Neutrophil (primary cell): Measurements from ENCODE around the gene NOXA1.

Experiments
- H3K27ac ChIP-seq: fragments of 200-600 bp; sonication (generic); 2 replicates; pipeline ENCODE4 v1.5.1; 2016; ENCODE audit warnings: mild to moderate bottlenecking, moderate library complexity
- H3K27me3 ChIP-seq: fragments of 200-600 bp; sonication (generic); 2 replicates; pipeline ENCODE4 v1.6.0; 2016; ENCODE audit warnings: mild to moderate bottlenecking
- H3K36me3 ChIP-seq: fragments of 200-600 bp; sonication (generic); 2 replicates; pipeline ENCODE4 v1.5.1; 2017
- H3K4me1 ChIP-seq, 2 experiments: fragments of 200-600 bp in 1 of 2; sonication (generic) in 1 of 2; 1 replicate in 1 of 2; 2 replicates in 1 of 2; pipeline versions ENCODE4 v1.5.1 to v1.6.1; 2013 to 2016; ENCODE audit warnings: low read depth in 1 of 2, low read length in 1 of 2, mild to moderate bottlenecking in 1 of 2, moderate library complexity in 1 of 2; ENCODE audit not compliant: control insufficient read depth in 1 of 2, insufficient read depth in 1 of 2
- H3K4me3 ChIP-seq, 2 experiments: fragments of 200-600 bp in 1 of 2; sonication (generic) in 1 of 2; 1 replicate in 1 of 2; 2 replicates in 1 of 2; pipeline ENCODE4 v1.5.1; 2013 to 2016; ENCODE audit warnings: low read depth in 1 of 2, low read length in 1 of 2, mild to moderate bottlenecking in 1 of 2, moderate library complexity in 1 of 2
- H3K9me3 ChIP-seq: fragments of 200-600 bp; sonication (generic); 2 replicates; pipeline ENCODE4 v1.5.1; 2016
- TF ChIP-seq, protein P1 (sequence below): fragments of 200-600 bp; sonication (generic); IDR thresholded peaks from 2 replicates; pipeline ENCODE4 v1.5.1; 2016; ENCODE audit warnings: antibody characterized with exemption

NOXA1 gene

DNA sequence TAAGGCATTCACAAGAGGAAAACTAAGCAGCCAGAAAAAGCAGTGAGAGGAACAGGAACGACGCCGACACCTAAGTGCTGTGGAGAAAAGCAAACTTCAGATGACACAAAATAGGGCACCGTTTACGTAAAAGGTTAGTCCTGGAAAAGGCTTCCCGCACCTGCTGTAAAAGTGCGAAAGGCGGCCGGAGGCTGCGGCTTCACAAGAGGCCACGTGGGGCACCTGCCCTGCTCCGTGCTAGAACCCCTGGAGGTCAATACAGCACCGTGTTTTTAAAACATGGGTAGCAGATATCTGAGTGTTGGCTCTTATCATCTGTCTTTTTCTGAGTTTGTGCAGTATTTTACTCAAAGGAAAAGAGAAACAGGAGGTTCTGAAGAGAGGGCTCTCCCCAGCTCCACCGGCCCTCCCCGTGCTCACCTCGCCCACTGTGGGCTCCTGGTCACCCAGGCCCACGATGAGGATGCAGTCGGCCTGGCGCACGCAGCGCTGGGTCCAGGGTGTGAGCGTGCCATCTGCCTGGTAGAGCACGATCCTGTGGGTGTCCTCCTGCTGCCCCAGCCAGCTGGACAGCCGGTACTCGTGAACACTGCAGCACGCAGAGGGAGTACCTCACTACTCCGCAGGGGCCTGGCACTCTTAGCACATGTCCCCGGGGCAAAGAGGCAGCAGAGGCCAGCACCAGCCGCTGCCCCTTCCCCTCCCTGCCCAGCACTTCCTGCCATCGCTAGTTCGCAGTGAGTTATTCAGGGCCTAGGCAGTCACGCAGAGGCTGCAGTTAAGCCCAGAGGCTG, 56.9 kb downstream of the NOXA1 start:
- Histone ChIP-seq H3K36me3 (no peaks in the 10 kb centered on the region), H3K4me1 (no peaks in the 10 kb centered on the region), H3K4me3 (no peak overlapping the region), H3K27me3 (no peaks in the 10 kb centered on the region), H3K27ac (no peak overlapping the region), H3K9me3 (no peaks in the 10 kb centered on the region)
- TF ChIP-seq, protein P1, sequence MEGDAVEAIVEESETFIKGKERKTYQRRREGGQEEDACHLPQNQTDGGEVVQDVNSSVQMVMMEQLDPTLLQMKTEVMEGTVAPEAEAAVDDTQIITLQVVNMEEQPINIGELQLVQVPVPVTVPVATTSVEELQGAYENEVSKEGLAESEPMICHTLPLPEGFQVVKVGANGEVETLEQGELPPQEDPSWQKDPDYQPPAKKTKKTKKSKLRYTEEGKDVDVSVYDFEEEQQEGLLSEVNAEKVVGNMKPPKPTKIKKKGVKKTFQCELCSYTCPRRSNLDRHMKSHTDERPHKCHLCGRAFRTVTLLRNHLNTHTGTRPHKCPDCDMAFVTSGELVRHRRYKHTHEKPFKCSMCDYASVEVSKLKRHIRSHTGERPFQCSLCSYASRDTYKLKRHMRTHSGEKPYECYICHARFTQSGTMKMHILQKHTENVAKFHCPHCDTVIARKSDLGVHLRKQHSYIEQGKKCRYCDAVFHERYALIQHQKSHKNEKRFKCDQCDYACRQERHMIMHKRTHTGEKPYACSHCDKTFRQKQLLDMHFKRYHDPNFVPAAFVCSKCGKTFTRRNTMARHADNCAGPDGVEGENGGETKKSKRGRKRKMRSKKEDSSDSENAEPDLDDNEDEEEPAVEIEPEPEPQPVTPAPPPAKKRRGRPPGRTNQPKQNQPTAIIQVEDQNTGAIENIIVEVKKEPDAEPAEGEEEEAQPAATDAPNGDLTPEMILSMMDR, result no peak

DNA sequence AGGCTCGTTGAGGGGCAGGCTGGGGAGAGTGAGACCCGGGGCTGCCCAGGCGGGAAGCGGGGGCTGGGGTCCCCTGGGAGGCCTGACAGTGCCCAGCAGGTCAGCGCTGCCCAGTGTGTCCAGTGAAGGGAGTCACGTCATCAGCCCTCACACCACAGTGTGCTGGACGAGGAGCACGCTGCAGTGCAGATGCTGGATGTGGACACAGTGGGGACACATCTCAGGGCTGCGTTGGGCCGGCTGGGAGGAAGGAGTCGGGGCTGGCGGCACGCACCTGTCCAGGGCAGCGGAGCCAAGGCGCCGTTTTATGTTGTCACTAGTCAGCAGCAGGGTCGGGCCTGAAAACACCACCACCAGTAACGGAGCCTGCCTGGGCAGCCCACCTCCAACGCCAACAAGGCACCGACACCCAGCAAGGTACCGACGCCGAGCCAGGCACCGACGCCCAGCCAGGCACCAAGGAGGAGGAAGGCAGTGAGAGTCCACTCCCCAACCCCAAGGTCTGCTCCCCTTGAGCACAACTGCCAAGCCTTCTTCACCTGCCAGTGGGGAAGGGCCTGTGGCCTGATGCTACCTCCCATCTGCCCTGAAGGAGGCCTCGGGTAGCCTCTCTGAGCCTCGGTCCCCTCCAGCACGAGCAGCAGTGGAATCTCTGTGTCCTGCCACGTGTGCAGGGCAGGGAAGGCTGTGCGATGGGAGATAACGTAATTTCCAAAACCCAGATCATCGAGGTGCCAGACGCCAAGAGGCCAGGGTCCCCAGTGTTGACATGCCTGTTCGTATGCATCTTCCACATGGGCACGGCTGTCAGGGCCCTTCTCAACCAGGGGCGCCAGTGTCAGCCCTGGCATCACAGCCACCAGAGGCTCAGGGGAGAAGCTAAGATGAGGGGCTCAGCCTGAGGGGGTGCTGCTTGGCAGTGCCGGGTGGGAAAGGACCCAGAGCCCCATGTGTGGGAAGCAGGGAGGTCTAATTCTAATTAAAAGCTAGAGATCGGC, 57.8 kb downstream of the NOXA1 start:
- no peaks in the 10 kb centered on the region for H3K4me1 ChIP-seq
- TF ChIP-seq, protein P1, result no peak
- no peaks in the 10 kb centered on the region for H3K36me3 ChIP-seq
- H3K27me3 ChIP-seq, result no peaks in the 10 kb centered on the region
- H3K9me3 ChIP-seq, result no peaks in the 10 kb centered on the region
- H3K27ac ChIP-seq, result no peak overlapping the region
- no peak overlapping the region for H3K4me3 ChIP-seq

DNA sequence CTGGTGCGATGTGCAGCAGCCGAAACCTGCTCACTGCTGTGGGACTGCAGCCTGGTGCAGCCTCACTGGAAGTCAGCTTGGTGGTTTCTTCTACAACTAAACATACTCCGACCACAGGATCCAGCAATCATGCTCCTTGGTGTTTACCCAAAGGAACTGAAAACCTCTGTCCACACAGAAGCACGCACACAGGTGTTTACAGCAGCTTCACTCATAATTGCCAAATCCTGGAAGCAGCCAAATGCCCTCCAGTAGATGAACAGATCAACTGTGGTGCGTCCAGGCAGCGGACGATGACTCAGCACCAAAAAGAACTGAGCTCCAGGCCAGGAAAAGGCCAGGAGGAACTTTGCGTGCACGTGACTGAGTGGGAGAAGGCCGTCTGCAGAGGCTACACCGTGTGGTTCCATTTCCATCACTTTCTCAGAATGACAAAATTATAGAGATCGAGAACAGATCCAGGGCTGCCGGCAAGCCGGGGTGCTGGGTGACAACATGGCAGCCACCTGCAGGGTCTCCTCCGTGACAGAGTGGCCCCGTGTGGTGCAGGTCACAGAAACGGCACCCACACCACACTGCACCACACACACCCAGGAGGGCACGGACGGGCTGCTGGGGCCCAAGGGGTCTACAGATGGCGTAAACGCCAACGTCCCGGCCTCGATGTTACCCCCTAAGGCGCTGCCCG, 59.0 kb downstream of the NOXA1 start:
- H3K27me3 ChIP-seq, result no peaks in the 10 kb centered on the region
- no peak overlapping the region for H3K27ac ChIP-seq
- no peaks in the 10 kb centered on the region for H3K36me3 ChIP-seq
- TF ChIP-seq, protein P1, result no peak
- H3K4me3 ChIP-seq, result no peak overlapping the region
- H3K4me1 ChIP-seq, result no peaks in the 10 kb centered on the region
- no peaks in the 10 kb centered on the region for H3K9me3 ChIP-seq
